ENCODE data around the gene DEFB129.

GRCh38 chr20:271528-271927 lies 44.5 kb downstream of the DEFB129 start:
- TF ChIP-seq EZH2 (IDR thresholded peaks at IDR 0.05; ENCODE audit: low read depth, unreplicated experiment) (no peak), CTCF (conservative IDR thresholded peaks at IDR 0.05; ENCODE audit: low read depth in 2 of 2) (no peak), CREB1 (CRISPR knock-in tag; IDR thresholded peaks at IDR 0.05; ENCODE audit: low read depth) (no peak), NANOG (IDR thresholded peaks at IDR 0.05; ENCODE audit: borderline replicate concordance) (no peak), POLR2AphosphoS5 (IDR thresholded peaks at IDR 0.05; ENCODE audit: low read depth) (no peak), EZH2phosphoT487 (IDR thresholded peaks at IDR 0.05; ENCODE audit: unreplicated experiment) (no peak)
- TF ChIP-seq, protein P1, sequence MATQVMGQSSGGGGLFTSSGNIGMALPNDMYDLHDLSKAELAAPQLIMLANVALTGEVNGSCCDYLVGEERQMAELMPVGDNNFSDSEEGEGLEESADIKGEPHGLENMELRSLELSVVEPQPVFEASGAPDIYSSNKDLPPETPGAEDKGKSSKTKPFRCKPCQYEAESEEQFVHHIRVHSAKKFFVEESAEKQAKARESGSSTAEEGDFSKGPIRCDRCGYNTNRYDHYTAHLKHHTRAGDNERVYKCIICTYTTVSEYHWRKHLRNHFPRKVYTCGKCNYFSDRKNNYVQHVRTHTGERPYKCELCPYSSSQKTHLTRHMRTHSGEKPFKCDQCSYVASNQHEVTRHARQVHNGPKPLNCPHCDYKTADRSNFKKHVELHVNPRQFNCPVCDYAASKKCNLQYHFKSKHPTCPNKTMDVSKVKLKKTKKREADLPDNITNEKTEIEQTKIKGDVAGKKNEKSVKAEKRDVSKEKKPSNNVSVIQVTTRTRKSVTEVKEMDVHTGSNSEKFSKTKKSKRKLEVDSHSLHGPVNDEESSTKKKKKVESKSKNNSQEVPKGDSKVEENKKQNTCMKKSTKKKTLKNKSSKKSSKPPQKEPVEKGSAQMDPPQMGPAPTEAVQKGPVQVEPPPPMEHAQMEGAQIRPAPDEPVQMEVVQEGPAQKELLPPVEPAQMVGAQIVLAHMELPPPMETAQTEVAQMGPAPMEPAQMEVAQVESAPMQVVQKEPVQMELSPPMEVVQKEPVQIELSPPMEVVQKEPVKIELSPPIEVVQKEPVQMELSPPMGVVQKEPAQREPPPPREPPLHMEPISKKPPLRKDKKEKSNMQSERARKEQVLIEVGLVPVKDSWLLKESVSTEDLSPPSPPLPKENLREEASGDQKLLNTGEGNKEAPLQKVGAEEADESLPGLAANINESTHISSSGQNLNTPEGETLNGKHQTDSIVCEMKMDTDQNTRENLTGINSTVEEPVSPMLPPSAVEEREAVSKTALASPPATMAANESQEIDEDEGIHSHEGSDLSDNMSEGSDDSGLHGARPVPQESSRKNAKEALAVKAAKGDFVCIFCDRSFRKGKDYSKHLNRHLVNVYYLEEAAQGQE (IDR thresholded peaks at IDR 0.05; ENCODE audit: unreplicated experiment), result no peak

All from GM23338 (cell line).